HEK293 (cell line): ENCODE measurements around the gene PPIL6.

Experiments
- GFI1B ChIP-seq: fragments of 450-650 bp; formaldehyde crosslinking; IDR thresholded peaks from 2 replicates; pipeline ENCODE4 v1.5.1; 2016; ENCODE audit warnings: missing biosample characterization, missing genetic modification characterization
- HIC1 ChIP-seq: fragments of 450-650 bp; formaldehyde crosslinking; IDR thresholded peaks from 2 replicates; pipeline ENCODE4 v1.5.1; 2016; ENCODE audit warnings: missing biosample characterization, missing genetic modification characterization
- OSR2 ChIP-seq: fragments of 450-650 bp; formaldehyde crosslinking; IDR thresholded peaks from 2 replicates; pipeline ENCODE4 v1.5.1; 2016; ENCODE audit warnings: missing biosample characterization, missing genetic modification characterization
- ZBTB20 ChIP-seq: fragments of 450-650 bp; formaldehyde crosslinking; IDR thresholded peaks from 2 replicates; pipeline ENCODE4 v1.5.1; 2016; ENCODE audit warnings: missing biosample characterization, missing genetic modification characterization
- ZNF157 ChIP-seq: fragments of 450-650 bp; formaldehyde crosslinking; IDR thresholded peaks from 2 replicates; pipeline ENCODE4 v1.5.1; 2016; ENCODE audit warnings: missing biosample characterization, missing genetic modification characterization
- ZNF16 ChIP-seq: fragments of 450-650 bp; formaldehyde crosslinking; IDR thresholded peaks from 2 replicates; pipeline ENCODE4 v1.5.1; 2016; ENCODE audit warnings: low read depth, missing biosample characterization, missing genetic modification characterization
- ZNF174 ChIP-seq: fragments of 450-650 bp; formaldehyde crosslinking; IDR thresholded peaks from 2 replicates; pipeline ENCODE4 v1.5.0; 2017; ENCODE audit warnings: missing biosample characterization, mild to moderate bottlenecking, missing genetic modification characterization
- ZNF175 ChIP-seq: fragments of 450-650 bp; formaldehyde crosslinking; IDR thresholded peaks from 2 replicates; pipeline ENCODE4 v1.5.1; 2016; ENCODE audit warnings: missing biosample characterization, missing genetic modification characterization
- ZNF335 ChIP-seq: fragments of 450-650 bp; formaldehyde crosslinking; conservative IDR thresholded peaks from 2 replicates; pipeline ENCODE4 v1.5.1; 2016; ENCODE audit warnings: missing biosample characterization, missing genetic modification characterization
- ZNF341 ChIP-seq: fragments of 450-650 bp; formaldehyde crosslinking; IDR thresholded peaks from 2 replicates; pipeline ENCODE4; 2016; ENCODE audit warnings: low read depth, missing biosample characterization, missing genetic modification characterization
- ZNF350 ChIP-seq: fragments of 450-650 bp; formaldehyde crosslinking; IDR thresholded peaks from 2 replicates; pipeline ENCODE4 v1.5.0; 2017; ENCODE audit warnings: missing biosample characterization, mild to moderate bottlenecking, missing genetic modification characterization
- ZNF354C ChIP-seq: fragments of 450-650 bp; formaldehyde crosslinking; IDR thresholded peaks from 2 replicates; pipeline ENCODE4 v1.5.1; 2016; ENCODE audit warnings: missing biosample characterization, missing genetic modification characterization, low read depth, borderline replicate concordance
- ZNF37A ChIP-seq: fragments of 450-650 bp; IDR thresholded peaks from 2 replicates; pipeline ENCODE4 v1.5.1; 2018; ENCODE audit warnings: missing biosample characterization, missing genetic modification characterization
- ZNF391 ChIP-seq: fragments of 450-650 bp; formaldehyde crosslinking; IDR thresholded peaks from 2 replicates; pipeline ENCODE4 v1.5.1; 2016; ENCODE audit warnings: low read depth, missing biosample characterization, missing genetic modification characterization, borderline replicate concordance
- ZNF510 ChIP-seq: fragments of 450-650 bp; formaldehyde crosslinking; IDR thresholded peaks from 2 replicates; pipeline ENCODE4 v1.5.1; 2018; ENCODE audit warnings: mild to moderate bottlenecking, missing genetic modification characterization, missing biosample characterization; ENCODE audit not compliant: insufficient replicate concordance
- ZNF514 ChIP-seq: fragments of 450-650 bp; formaldehyde crosslinking; IDR thresholded peaks from 2 replicates; pipeline ENCODE4 v1.5.1; 2016; ENCODE audit warnings: missing biosample characterization, missing genetic modification characterization
- ZNF548 ChIP-seq: fragments of 450-650 bp; formaldehyde crosslinking; IDR thresholded peaks from 2 replicates; pipeline ENCODE4 v1.5.1; 2016; ENCODE audit warnings: missing biosample characterization, missing genetic modification characterization
- ZNF580 ChIP-seq: fragments of 450-650 bp; formaldehyde crosslinking; IDR thresholded peaks from 2 replicates; pipeline ENCODE4 v1.5.1; 2016; ENCODE audit warnings: missing biosample characterization, missing genetic modification characterization
- ZNF654 ChIP-seq: fragments of 450-650 bp; formaldehyde crosslinking; IDR thresholded peaks from 2 replicates; pipeline ENCODE4 v1.5.1; 2016; ENCODE audit warnings: low read depth, missing biosample characterization, missing genetic modification characterization
- ZNF660 ChIP-seq: fragments of 450-650 bp; IDR thresholded peaks from 2 replicates; pipeline ENCODE4 v1.5.1; 2018; ENCODE audit warnings: missing biosample characterization, mild to moderate bottlenecking, missing genetic modification characterization
- ZNF670 ChIP-seq: fragments of 450-650 bp; formaldehyde crosslinking; IDR thresholded peaks from 2 replicates; pipeline ENCODE4 v1.5.1; 2016; ENCODE audit warnings: missing biosample characterization, missing genetic modification characterization, low read depth
- ZSCAN18 ChIP-seq: fragments of 450-650 bp; formaldehyde crosslinking; IDR thresholded peaks from 2 replicates; pipeline ENCODE4 v1.5.1; 2016; ENCODE audit warnings: missing biosample characterization, missing genetic modification characterization
- TF ChIP-seq, protein P1 (sequence below): fragments of 450-650 bp; formaldehyde crosslinking; conservative IDR thresholded peaks from 2 replicates; pipeline ENCODE4 v1.5.1; 2016; ENCODE audit warnings: low read depth, missing biosample characterization, missing genetic modification characterization

Gene PPIL6

GRCh38 chr6:109441069-109441816 lies 815 bp upstream of the PPIL6 start (continued):
- peak; percentile 75 for TF ChIP-seq ZNF341
- no peak for TF ChIP-seq HIC1 (tag by site-specific recombination)
- TF ChIP-seq ZBTB20 (tag by site-specific recombination): 0 out of 2 replicates have a peak, but pooled peaks have one; percentile 18
- TF ChIP-seq ZNF660 (tag by site-specific recombination): no peak
- TF ChIP-seq ZNF16 (tag by site-specific recombination): no peak
- no peak for TF ChIP-seq ZNF354C (tag by site-specific recombination)
- no peak for TF ChIP-seq ZNF580
- no peak for TF ChIP-seq ZSCAN18 (tag by site-specific recombination)
- TF ChIP-seq ZNF174 (tag by site-specific recombination): no peak
- TF ChIP-seq, protein P1, sequence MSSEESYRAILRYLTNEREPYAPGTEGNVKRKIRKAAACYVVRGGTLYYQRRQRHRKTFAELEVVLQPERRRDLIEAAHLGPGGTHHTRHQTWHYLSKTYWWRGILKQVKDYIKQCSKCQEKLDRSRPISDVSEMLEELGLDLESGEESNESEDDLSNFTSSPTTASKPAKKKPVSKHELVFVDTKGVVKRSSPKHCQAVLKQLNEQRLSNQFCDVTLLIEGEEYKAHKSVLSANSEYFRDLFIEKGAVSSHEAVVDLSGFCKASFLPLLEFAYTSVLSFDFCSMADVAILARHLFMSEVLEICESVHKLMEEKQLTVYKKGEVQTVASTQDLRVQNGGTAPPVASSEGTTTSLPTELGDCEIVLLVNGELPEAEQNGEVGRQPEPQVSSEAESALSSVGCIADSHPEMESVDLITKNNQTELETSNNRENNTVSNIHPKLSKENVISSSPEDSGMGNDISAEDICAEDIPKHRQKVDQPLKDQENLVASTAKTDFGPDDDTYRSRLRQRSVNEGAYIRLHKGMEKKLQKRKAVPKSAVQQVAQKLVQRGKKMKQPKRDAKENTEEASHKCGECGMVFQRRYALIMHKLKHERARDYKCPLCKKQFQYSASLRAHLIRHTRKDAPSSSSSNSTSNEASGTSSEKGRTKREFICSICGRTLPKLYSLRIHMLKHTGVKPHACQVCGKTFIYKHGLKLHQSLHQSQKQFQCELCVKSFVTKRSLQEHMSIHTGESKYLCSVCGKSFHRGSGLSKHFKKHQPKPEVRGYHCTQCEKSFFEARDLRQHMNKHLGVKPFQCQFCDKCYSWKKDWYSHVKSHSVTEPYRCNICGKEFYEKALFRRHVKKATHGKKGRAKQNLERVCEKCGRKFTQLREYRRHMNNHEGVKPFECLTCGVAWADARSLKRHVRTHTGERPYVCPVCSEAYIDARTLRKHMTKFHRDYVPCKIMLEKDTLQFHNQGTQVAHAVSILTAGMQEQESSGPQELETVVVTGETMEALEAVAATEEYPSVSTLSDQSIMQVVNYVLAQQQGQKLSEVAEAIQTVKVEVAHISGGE (tag by site-specific recombination): no peak; the same call in 1 of the 2 replicates
- TF ChIP-seq ZNF391 (tag by site-specific recombination): no peak; the same call in 1 of the 2 replicates
- TF ChIP-seq ZNF157 (tag by site-specific recombination): no peak
- no peak for TF ChIP-seq ZNF350 (tag by site-specific recombination)
- TF ChIP-seq OSR2: no peak
- no peak for TF ChIP-seq ZNF37A (tag by site-specific recombination)
- TF ChIP-seq ZNF510 (tag by site-specific recombination): no peak
- TF ChIP-seq ZNF670 (tag by site-specific recombination): no peak
- TF ChIP-seq ZNF548 (tag by site-specific recombination): no peak
- TF ChIP-seq ZNF335 (tag by site-specific recombination): peak; percentile 71
- TF ChIP-seq ZNF175 (tag by site-specific recombination): no peak
- TF ChIP-seq ZNF514 (tag by site-specific recombination): no peak
- no peak for TF ChIP-seq ZNF654 (tag by site-specific recombination)
- TF ChIP-seq GFI1B: no peak
